Measurements from ENCODE around the gene FCRLB.
"Not testable (repeated sequence)": the region's sequence is repeated elsewhere in the genome, so short reads cannot be mapped to it uniquely, and the experiment has no call there.

The FCRLB gene

DNA sequence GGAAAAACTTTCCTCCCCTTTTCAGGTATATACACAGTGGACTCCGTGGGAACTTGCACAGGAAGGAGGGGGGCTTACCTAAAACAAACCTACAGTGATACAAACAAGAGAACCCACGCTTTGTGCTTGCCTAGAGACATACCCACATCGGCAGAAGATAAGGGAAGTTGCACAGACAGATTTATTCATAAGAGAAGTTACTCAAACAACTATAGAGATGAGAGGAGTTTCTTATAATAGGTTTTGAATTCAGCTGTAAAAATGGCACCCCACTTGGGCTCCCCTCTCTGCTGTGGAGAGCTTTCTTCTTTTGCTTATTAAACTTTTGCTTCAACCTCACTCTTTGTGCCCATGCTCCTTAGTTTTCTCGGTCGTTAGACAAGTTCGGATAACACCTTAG, 26.5 kb downstream of the FCRLB start:
- DNase-seq = no peak

DNA sequence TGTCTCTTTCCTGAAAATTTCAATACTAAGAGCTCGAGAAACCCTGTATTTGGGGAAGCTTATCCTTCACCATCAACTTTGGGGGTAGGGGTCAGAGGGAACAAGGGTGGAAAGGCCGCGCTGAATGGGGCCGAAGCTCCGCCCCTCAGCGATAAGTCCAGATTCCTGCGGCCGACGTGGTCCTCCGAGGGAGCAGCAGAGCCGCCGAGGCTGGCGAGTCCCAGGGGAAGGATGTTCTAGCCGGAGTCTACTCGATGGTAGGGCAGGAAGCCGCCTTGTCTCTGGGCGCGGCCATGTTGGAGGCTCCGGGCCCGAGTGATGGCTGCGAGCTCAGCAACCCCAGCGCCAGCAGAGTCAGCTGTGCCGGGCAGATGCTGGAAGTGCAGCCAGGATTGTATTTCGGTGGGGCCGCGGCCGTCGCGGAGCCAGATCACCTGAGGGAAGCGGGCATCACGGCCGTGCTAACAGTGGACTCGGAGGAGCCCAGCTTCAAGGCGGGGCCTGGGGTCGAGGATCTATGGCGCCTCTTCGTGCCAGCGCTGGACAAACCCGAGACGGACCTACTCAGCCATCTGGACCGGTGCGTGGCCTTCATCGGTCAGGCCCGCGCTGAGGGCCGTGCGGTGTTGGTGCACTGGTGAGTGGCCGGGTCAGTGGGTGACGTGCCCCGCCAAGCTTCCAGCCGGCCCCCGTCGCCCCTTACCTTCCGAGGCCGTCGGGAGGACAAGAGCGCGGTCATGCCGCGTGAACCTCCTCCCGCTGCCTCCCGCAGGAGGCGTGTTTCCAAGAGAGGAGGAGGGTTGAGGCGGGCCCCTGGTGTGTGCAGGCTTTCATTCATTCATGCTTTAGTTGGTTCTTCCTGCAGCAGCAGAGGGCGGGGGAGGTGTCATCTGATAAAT, 28.4 kb downstream of the FCRLB start, which contains the start of gene DUSP12:
Gene DUSP12, plus strand, starts transcription at position 278 of the 899 bp plus-strand sequence. Its CDS starts 16 bp downstream, at position 294.
- peak; percentile 98 for DNase-seq

DNA sequence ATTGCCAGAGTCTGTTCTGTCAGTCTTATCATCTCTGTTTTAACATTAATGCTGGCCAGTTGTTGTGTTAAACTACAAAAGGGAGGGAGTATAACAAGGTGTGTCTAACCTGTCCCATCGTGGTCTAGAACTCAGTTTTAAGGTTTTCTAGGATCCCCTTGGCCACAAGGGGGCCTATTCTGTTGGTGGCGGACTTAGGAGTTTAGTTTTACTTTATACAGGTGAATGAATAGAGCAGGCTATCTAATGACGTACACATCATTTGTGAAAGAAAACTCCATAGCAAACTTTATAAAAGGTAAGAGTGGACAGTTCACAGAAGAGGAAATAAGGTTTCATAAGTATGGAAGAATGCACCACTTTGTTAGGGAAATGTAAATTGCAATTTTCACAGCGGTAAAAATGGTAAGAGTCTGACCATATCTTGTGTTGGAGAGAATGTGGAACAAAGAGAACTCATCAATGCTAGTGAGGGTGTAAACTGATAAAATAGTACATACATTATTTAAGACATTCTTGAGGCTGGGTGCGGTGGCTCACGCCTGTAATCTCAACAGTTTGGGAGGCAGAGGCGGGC, 42.3 kb downstream of the FCRLB start:
- no peak for DNase-seq

DNA sequence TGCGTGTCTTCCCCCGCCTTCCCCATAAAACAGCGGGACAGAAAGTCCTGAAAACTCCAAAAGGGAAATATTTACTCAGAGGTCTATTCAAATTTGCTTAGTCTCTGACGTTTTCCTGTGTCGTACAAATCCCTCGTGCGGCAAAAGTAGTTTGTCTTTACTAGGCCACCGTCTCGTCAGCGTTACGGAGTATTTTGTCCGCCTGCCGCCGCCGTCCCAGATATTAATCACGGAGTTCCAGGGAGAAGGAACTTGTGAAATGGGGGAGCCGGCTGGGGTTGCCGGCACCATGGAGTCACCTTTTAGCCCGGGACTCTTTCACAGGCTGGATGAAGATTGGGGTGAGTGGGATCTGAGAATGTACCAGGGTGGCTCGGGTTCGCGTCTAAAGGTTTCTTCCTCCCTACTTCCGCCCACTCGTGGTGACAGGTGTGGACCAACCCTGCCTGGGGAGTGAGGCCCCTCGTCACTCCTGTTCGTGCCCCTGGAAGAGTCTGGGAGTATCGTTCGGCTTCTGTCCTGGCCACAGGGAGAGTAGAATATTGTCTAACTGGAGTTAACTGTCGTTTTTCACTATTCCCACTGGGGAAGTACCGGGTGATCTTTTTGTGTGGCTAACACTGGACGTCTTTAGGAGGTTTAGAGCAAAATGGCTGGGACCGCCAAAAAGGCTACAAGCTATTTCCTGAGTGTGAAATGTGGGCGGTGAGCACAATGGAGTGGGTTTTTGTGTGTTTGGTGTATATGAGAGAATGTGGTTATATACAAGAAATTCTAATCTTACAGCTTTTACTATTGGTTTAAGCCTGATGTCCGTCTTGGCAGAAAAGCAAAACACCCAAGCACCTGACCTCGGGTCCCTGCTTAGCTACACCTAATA, 45.0 kb downstream of the FCRLB start, which contains the start of gene ATF6:
Gene ATF6, plus strand, starts transcription at position 219 of the 880 bp plus-strand sequence. Its CDS starts 41 bp downstream, at position 260.
- peak; percentile 94 for DNase-seq

DNA sequence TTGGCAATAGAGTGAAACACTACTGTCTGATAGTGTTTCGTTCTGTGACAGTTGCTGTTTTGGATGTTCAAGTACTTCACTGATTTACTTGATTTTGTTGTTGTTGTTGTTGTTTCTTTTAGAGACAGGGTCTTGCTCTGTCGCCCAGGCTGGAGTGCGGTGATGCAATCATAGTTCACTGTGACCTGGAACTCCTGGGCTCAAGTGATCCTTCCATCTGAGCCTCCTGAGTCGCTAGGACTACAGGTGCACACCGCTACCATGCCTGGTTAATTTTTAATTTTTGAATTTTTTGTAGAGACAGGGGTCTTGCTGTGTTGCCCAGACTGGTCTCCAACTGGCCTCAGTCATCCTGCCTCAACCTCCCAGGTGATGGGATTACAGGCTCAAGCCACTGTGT, 47.1 kb downstream of the FCRLB start:
- no peak for DNase-seq

DNA sequence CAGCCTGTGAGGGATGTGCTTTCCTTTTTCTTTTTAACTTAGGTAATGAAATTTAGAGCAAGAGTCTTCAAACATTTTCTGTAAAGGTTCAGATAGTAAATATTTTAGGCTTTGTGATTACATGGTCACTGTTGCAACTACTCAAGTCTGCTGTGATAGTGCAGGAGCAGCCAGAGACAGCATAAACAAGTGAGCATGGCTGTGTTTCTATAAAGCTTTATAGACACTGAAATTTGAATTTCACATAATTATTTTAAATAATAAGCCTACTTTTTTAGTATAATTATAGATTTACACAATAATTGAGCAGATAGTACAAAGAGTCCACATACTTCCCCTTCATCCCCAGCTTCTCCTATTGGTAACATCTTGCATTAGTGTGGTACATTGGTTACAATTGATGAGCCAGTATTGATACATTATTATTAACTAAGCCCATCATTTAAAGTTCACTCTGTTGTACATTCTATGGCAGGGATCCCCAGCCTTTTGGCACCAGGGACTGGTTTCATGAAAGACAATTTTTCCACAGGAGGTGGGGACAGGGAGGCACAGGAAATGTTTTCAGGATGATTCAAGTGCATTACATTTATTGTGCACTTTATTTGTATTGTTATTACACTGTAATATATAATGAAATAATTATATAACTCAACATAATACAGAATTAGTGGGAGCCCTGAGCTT, 47.8 kb downstream of the FCRLB start:
- no peak for DNase-seq

DNA sequence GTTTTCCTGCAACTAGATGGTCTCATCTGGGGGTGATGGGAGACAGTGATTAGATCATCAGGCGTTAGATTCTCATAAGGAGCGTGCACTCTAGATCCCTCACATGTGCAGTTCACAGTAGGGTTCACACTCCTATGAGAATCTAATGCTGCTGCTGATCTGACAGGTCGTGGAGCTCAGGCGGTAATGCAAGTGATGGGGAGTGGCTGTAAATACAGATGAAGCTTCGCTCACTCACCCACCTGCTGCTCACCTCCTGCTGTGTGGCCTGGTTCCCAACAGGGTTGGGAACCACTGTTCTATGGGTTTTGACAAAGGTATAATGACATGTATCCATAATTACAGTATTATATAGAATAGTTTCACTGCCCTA, 48.3 kb downstream of the FCRLB start:
- not testable (repeated sequence) for DNase-seq

DNA sequence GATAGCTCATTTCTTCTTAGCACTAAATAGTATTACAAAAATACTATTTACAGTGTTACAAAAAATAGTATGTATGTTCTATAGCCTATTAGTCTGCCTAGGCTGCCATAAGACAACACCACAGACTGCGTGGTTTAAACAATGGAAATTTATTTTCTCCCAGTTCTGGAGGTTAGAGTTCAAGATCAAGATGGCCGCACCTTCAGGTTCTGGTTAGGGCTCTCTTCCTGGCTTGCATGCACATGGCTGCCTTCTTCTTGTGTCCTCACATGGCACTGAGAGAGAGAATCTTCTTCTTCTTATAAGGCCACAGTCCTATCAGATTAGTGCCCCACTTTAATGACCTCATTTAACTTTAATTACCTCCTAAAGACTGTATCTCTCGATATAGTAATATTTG, 48.9 kb downstream of the FCRLB start:
- DNase-seq = no peak

DNA sequence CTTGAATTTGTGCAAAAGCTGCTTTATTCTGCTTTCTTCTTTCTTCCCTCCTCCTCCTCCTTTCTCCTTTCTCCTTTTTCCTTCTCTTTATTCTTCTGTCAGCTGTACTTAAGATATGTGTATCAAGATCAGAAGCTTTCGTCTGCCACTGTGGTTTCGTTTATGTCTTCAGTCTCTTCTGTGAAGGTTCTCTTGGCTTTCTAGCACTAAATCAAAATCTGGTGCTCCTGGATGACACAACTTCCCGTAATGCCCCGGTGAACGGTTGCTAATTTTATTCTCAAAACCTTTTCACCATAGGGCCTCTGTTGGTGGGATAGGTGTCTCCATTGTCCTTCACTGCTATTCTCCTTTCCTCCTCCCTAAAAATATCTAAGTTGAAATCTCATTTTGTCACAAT, 49.8 kb downstream of the FCRLB start:
- no peak for DNase-seq

DNA sequence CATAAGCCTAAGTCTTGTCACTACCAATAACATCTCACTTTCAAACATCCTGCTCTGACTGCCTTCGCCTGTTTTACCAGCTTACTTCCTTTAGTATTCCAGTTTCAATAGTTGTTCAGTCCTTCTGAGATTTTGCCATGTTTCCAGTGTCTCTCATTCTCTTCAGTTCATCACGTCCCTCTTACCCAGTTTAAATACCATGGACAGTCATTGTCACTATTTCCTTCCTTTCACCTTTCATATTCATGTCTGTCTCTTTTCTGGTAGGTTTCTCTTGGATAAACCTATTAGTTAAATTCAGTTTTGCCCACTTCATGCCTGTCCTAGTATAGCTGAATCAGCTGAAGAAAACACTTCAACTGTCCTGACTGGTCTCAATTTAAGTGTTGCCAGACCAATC, 50.6 kb downstream of the FCRLB start:
- DNase-seq = no peak

DNA sequence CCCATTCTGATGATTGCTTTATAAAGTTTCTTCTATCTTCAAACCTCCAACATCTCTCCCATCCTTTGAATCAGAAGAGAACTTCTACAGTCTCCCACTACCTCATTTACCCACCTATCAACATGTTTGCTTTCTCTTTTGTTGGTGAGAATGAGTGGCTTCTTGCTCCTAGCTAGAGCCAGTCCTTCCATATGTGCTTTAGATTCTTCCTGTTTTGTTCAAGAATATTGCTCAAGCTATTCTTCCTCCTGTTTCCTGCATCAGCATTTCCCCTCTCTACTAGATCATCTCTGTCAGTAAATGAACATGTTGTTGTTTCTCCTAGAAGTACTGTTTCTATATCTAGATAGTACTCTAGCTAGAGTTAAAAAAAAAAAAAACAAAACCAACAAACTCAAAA, 51.1 kb downstream of the FCRLB start:
- no peak for DNase-seq

DNA sequence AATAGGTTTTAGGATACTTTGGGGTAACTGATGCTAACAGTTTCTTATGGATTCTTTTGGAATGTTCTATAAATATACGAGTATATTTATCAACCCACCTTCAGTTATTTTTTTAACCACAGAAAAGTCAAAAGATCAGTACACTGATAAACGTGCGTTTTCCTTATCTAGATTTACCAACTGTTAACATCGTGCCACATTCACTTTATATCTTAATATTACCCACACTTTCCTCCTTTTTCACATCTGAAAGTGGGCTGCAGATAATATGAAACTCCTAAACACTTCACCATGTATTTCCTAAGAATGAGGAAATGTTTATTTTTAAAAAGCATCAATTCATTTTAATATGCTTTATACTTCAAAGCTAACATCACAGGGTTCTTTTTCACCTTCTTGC, 52.4 kb downstream of the FCRLB start:
- no peak for DNase-seq

DNA sequence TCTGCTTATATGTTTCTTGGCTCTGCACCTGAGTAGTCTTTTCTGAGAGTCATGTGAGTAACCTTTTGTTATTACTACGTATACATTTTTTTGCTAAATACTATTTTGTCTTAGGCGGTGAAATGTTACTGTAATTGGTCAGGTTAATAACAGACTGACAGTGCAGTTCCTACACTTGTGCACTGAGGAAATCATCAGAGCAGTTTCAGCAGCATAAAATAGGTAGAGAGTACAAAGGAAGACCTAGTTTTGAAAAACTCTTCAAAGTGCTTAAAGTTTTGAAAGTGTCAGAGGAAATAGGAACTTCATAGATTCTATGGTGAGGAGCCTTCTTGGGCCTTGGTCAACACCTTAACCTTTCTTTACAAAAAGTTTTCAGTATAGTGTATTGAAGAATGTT, 55.9 kb downstream of the FCRLB start:
- no peak for DNase-seq

Data from retina (tissue), 1 donor.